ENCODE measurements around the gene NR5A2. TPM values are rescaled to one million over a fixed set of nuclear protein-coding genes. Genes with fewer than 3 reads are reported as not detected.

The NR5A2 gene
- total and polyA plus RNA-seq, 10 donors: 0.02 to 0.63 (median 0.10) TPM; not detected in 3

GRCh38 chr1:200038325-200038980, 10.9 kb downstream of the NR5A2 start:
- Histone ChIP-seq H3K27me3 (replicated peaks in 1 of 7) (peaks cover 22 to 100% (median 100%) of the 10 kb centered on the region in 7 donors), H3K36me3 (no peaks in the 10 kb centered on the region), H3K4me1 (peaks cover 19 to 83% (median 66%) of the 10 kb centered on the region in 6 donors), H3K9me3 (no peaks in the 10 kb centered on the region), H3K27ac (no peak overlapping the region), H3K4me3 (peak overlapping the region in 5 of 8 donors; percentile 45 to 75 (median 47))
- DNase-seq: no peak
- TF ChIP-seq CTCF (IDR thresholded peaks at IDR 0.05 in 8 of 11, conservative IDR thresholded peaks at IDR 0.05 in 3 of 11) (no peak), POLR2A (IDR thresholded peaks at IDR 0.05) (no peak), POLR2AphosphoS5 (IDR thresholded peaks at IDR 0.05) (no peak)
- intact Hi-C loops (cut with DNase I; ENCODE audit: low total_unique reads): no loop called here
- WGBS, 5 donors: 9 to 17% (median 12%) methylated on average over 31 to 32 of the region's 32 CpGs

GRCh38 chr1:200038981-200039848, 11.7 kb downstream of the NR5A2 start:
- H3K9me3 ChIP-seq: no peaks in the 10 kb centered on the region
- H3K4me3 ChIP-seq: peak overlapping the region; percentile 25 to 75 (median 46)
- DNase-seq: peak; percentile 81
- H3K4me1 ChIP-seq: peaks cover 19 to 82% (median 68%) of the 10 kb centered on the region in 6 donors
- TF ChIP-seq CTCF (IDR thresholded peaks at IDR 0.05 in 8 of 11, conservative IDR thresholded peaks at IDR 0.05 in 3 of 11): no peak
- TF ChIP-seq POLR2A (IDR thresholded peaks at IDR 0.05): no peak
- peak in 1 of 3 donors; percentile 37 for TF ChIP-seq POLR2AphosphoS5 (IDR thresholded peaks at IDR 0.05)
- WGBS, 5 donors: 0 to 1% (median 0%) methylated on average over 41 to 79 of the region's 79 CpGs
- intact Hi-C loops (cut with DNase I; ENCODE audit: low total_unique reads): no loop called here
- H3K27ac ChIP-seq: no peak overlapping the region
- H3K27me3 ChIP-seq (replicated peaks in 1 of 7): peaks cover 22 to 100% (median 100%) of the 10 kb centered on the region in 7 donors
- no peaks in the 10 kb centered on the region for H3K36me3 ChIP-seq

- DNase-seq: no peak
- Histone ChIP-seq H3K4me3 (peak overlapping the region; percentile 25 to 75 (median 46)), H3K4me1 (peaks cover 19 to 74% (median 63%) of the 10 kb centered on the region in 6 donors), H3K9me3 (no peaks in the 10 kb centered on the region), H3K36me3 (no peaks in the 10 kb centered on the region), H3K27ac (no peak overlapping the region), H3K27me3 (replicated peaks in 1 of 7) (peaks cover 22 to 100% (median 100%) of the 10 kb centered on the region in 7 donors)
- no peak for TF ChIP-seq POLR2AphosphoS5 (IDR thresholded peaks at IDR 0.05)
- no peak for TF ChIP-seq POLR2A (IDR thresholded peaks at IDR 0.05)
- no peak for TF ChIP-seq CTCF (IDR thresholded peaks at IDR 0.05 in 8 of 11, conservative IDR thresholded peaks at IDR 0.05 in 3 of 11)
- intact Hi-C loops (cut with DNase I; ENCODE audit: low total_unique reads): no loop called here
- WGBS, 5 donors: 3 to 4% (median 4%) methylated on average over 21 to 26 of the region's 26 CpGs
Measured at GRCh38 chr1:200039849-200040474, 12.5 kb downstream of the NR5A2 start.
